SHP77 treated with DMSO at 0.1 percent for 48 hours (cell line): ENCODE measurements around the gene SURF4.
"Not testable (repeated sequence)": the region's sequence is repeated elsewhere in the genome, so short reads cannot be mapped to it uniquely, and the experiment has no call there.

Experiments used
- DNase-seq: peaks from one replicate; lab custom pipeline; 2025; lab: John Stamatoyannopoulos, UW

Gene SURF4

DNA sequence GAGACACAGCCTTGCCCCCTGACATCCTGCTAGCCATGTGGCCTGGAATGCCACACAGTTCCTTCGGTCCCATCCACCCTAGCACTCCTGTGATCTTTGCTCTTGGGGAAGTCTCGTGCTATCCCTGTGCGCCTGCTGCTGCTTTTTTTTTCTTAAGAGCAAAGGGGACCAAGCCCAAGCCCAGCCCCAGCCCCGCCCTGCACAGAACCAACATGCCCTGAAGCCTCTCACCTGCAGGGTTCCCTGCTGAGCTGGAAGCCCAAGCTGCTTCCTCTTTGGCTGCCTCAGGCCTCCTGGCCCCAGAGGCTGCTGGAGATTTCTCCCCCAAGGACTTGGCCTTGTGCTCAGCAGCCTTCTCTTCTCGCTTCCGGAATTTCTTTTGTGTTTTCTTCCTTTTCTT, 41.7 kb downstream of the SURF4 start:
- no peak for DNase-seq

DNA sequence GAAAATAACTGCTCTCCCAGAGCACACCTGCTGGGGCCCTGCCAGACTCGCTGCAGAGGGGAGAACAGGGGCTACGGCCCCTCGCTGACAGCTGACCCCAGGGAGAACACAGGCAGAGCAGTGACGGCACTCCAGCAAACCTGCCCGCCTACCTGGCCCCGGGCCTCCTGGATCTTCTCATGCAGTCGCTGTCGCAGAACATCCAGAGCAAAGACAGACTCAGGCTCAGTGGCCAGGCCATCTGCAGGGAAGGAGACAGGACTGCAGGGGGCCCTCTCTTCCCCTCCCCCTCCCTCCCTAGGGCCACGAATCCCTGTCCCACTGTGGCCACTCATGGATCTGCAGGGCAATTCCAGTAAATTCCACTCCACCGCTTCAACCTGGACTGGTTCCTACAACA, 42.3 kb downstream of the SURF4 start:
- DNase-seq, result no peak

DNA sequence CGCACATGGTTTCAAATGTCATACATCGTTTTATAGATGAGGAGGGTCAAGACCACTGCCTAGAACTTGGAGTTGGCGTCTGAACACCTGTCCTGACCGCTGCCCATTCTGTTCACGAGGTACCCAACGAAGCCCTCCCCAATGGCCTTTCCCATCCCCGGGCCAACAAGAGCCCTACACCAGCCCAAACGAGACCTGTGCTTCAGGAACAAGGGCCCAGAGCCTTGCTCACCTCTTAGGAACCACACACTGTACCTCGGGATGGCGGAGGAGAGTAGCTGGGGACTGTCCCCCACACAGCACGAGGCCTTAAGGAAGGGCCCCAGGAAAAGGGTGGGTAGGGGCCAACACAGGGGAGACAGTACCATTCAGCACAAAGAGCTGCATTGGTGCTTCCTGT, 42.8 kb downstream of the SURF4 start:
- no peak for DNase-seq

DNA sequence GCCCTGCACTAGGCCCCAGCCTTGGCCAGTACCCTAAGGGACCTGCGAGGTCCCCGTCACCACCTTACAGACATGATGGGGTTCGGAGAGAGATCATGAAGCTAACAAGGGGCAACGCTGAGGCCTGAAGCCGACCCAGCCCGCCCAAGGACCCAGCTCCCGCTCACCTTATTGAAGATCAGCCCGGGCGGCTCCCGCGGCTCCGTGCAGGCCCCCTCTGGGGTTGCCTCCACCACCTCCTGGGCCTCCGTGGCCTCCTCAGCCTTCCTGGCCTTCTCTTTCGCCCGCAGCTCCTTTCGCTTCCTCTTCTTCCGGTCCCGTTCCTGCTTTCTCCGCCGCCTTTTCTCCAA, 43.5 kb downstream of the SURF4 start:
- no peak for DNase-seq

DNA sequence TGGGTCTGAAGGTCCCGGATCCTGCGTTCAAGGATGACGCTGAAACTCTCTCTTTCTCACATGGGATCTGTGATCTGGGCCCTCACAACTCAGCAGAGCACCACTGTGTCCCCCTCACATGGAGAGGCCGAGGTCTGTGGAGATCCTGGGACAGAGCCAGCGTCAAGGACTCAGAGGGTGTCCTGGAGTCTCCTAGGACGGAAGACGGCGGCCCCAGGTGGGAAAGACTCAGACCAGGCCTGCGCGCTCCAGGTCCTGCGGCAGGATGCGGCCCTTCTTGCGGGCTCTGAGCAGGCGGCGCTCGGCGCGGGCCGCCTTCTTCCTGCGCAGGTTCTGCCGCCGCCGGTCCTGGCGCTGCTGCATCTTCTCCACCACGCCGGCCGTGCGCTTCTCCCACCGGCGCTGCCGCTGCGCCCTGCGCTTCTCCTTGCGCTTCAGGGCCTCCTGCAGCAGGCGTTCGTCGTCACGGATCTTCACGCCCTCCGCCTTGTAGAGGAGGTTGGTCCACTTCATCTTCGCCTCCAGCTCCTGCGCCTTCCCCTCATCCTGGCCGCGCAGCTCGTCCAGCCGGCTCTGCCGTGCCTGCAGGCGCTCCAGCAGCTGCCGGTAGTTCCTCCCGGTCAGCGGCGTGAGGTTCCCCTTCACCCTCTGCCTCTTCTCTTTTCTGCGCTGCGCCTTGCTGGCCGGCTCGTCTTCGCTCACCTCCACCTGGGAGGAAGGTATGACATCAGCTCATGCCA, 44.0 kb downstream of the SURF4 start:
- no peak for DNase-seq

DNA sequence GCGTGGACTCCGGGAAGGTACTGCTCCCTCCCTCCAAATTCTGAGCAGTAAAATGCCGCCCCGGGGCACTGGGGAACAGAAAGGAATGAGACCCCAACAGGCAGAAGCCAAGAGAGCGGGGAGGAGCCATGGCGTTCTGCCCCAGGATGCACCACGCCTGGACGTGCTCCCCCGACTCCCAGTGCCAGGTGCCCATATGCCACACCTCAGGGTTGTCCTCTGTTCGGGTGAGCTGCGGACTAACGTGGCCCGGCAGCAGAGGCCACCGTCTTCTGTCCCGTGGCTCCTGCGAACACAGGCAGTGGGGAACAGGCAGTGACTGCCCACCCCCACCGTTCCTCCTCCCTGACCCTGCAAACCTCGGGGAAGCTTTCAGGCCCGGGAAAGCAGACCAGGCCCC, 44.6 kb downstream of the SURF4 start:
- no peak for DNase-seq

DNA sequence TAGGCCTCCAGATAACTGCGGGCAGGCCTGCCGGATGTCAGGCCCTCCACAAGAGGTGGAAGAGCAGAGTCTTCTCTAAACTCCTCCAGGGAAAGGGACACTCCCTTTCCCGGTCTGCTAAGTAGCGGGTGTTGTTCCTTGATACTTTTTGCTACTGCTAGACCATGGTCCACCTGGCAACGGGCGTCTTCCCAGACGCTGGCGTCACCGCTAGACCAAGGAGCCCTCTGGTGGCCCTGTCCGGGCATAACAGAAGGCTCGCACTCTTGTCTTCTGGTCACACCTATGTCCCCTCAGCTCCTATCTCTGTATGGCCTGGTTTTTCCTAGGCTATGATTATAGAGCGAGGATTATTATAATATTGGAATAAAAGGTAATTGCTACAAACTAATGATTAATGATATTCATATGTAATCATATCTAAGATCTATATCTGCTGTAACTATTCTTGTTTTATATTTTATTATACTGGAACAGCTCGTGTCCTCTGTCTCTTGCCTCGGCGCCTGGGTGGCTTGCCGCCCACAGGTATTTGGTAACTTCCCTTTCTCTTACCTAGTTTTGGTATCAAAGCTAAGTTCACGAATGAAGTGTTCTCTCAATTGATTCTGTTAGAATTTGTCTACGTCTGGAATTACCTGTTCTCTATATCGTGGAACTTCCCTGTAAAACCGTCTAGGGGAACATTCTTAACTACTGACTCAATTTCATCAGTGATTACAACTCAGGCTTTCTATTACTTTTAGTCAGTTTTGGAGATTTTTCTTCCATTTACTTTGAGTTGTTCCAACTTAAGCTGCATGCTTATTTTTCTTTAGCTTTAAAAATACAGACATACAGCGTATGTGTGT, 46.3 kb downstream of the SURF4 start:
- peak; percentile 17 for DNase-seq

DNA sequence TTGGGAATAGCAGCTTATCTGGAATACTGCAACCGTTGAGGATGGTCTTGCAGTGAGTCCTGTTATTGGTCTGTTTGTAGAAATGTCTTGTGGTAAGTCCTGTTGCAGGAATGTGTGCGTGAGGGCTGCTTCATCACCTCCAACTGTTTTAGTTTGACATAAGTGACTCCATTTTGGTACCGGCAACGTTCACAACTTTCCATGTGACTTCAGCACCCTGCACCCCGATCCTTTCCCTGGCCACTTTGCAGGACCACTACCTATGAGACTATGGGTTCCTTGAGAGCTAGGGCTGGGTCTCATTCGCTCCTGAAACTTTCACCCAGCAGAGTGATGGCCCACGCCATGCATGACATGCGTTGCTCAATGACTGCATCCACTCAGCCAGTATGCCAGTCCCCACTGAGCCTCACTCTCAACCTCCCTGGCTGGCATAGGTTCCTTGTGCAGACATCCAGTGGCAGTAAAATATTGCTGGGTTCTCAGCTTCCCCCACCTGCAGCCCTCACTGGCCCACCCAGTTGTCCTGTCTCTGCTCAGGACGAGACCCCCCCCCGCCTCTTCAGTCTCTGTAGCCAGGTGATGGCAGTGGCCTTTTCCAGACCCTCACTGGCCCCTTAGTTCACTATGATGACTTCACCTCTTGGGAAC, 47.9 kb downstream of the SURF4 start:
- DNase-seq, result no peak

DNA sequence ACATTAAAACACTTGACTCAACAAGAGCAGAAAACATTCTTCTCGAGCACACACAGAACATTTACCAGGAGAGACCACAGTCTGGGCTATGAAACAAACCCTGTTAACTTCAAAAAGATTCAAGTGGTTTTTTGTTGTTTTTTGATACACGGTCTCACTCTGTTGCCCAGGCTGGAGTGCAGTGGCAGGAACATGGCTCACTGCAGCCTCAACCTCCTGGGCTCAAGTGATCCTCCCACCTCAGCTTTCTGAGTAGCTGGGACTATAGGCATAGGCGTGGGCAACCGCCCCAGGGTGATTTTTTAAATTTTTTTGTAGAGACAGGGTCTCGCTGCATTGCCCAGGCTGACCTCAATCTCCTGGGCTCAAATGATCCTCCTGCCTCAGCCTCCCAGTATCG, 48.8 kb downstream of the SURF4 start:
- DNase-seq, result not testable (repeated sequence)

DNA sequence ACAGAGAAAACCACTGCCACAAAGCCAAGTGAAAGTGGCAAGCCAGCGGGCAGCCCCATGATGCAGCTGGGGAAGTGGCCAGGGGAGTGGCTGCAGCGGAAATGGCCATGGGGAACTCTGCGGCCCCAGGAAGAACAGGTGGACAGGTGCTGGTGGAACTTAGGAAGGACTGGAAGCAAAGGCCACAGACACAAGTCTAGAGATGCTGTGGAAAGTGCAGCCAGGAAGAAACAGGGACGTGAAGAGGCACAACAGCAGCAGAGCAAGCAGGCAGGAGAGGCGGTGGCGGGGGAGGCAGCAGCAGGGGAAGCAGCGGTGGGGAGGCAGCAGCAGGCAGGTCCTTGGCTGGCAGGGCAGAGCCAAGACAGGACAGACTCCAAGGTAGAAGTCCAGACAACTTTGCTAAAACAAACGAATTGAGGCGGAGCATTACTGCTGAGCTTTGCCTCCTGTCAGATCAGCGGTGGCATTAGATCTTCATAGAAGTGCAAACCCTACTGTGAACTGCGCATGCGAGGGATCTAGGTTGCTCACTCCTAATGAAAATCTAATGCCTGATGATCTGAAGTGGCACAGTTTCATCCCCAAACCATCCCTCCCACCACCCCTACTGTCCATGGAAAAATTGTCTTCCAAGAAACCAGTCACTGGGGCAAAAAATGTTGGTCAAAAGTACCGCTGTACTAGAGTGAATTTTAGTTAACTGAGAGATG, 51.7 kb downstream of the SURF4 start:
- no peak for DNase-seq

DNA sequence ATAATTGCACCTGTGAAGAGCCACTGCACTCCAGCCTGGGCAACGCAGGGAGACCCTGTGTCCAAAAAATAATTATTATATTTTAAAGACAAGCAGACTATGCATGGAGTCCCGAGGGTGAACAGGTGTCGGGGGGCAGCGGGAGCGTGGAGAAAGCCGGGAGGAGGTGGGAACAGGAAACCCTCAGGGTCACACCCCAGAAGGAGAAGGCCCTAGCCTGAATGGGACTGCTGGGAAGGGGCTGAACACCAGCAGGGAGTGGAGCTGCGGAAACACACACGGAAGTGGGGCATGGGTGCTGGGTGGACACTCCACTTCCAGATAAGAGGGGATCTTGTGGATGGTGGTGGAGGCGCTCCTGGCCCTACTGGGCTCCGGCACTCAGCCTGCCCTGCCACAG, 52.6 kb downstream of the SURF4 start:
- no peak for DNase-seq

DNA sequence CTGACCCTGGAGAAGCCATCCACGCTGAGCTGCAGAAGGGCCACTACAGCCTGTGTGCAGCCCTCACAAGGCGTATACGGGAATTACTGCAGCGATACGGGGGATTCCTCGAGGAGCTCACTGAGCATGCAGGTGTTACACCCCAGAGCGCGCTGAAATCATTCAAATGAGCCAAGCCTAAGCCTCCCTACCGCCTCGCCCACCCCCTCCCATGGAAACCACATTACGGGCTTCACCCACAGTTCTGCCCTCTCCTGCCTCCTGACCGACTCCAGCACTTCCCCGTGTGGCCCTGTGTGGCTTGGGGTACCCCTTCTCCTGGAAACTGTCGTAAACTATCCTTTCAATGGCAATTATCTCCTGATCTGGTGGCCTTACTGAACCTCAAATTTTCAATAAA, 53.2 kb downstream of the SURF4 start:
- DNase-seq, result no peak

DNA sequence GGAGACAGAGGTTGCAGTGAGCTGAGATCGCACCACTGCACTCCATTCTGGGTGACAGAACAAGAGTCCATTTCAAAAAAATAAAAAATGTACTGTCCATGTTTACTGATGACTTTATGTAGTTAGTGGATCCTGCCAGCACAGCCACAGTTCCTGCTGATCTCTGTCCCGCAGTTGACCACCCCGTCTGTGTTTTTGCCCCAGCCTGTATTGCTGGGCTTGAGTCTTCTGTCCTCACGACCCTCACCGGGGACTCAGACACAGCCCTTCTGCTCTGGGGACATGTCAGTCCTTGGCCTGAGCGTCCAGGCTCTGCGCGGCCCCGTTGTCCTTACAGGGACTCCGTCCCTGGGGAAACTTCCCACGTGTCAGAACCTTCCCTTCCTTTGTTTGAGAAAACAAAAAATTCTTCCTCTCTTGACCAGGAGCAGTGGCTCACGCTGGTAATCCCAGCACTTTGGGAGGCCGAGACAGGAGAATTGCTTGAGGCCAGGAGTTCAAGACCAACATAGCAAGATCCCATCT, 54.4 kb downstream of the SURF4 start:
- no peak for DNase-seq

DNA sequence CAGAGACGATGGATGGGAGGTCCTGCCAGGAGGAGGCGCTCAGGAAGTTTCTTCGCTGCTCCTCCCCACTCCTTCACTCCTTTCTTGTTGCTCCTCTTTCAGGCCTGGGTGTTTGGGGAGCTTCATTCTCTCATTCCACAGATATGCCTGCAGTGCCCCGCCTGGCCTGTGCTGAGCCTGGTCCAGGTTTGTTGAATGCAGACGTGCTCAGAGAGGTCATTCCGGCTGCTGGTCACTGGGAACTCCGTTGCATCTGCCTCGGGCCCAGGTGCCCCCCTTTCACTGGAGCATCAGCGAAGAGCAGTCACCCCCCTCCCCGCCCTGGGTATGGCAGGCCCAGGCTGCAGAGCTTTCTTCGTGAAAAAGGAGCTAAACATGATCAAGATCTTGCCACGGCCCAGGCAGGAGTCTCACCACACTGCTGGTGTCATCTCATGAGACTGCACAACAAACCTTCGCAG, 55.4 kb downstream of the SURF4 start:
- no peak for DNase-seq

DNA sequence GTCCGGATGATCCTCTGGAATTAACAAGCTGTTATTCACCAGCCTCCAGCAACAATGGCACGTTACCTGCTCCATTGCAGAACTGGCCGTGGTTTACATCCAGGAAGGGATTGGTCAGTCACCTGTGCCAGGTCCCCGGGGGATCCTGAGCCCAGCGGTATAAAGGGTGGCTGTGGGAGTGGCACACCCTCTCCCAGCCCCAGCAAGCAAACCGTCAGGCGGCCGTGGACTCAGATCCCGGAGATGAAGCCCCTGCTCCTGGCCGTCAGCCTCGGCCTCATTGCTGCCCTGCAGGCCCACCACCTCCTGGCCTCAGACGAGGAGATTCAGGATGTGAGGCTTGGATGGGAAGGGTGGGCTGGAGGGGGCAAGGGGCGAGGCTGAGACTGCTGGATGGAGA, 58.3 kb downstream of the SURF4 start:
- DNase-seq, result not testable (repeated sequence)

DNA sequence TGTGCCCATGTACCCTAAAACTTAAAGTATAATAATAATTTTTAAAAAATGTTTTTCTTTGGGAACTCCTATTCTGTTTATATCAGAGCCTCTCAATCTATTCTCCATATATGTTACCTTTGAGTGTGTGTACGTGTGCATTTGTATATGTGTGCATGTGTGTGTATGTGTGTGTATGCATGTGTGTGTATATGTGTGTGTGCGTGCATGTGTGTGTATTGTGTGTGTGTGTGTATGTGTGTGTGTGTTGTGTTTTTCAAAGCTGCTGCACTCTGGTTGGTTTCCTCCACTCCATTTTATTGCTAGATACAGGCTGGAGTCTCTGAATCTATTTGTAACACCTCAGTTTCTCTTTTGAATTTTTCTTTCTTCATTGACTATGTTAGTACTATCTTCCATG, 59.9 kb downstream of the SURF4 start:
- no peak for DNase-seq
